Hepatic stellate cell (primary cell): Measurements from ENCODE around the gene CTAG1A.
"Not testable (repeated sequence)": the region's sequence is repeated elsewhere in the genome, so short reads cannot be mapped to it uniquely, and the experiment has no call there.

Experiments
- DNase-seq: peaks from one replicate; pipeline ENCODE4 v3.0.0; 2011; ENCODE audit warnings: low spot score

CTAG1A gene

DNA sequence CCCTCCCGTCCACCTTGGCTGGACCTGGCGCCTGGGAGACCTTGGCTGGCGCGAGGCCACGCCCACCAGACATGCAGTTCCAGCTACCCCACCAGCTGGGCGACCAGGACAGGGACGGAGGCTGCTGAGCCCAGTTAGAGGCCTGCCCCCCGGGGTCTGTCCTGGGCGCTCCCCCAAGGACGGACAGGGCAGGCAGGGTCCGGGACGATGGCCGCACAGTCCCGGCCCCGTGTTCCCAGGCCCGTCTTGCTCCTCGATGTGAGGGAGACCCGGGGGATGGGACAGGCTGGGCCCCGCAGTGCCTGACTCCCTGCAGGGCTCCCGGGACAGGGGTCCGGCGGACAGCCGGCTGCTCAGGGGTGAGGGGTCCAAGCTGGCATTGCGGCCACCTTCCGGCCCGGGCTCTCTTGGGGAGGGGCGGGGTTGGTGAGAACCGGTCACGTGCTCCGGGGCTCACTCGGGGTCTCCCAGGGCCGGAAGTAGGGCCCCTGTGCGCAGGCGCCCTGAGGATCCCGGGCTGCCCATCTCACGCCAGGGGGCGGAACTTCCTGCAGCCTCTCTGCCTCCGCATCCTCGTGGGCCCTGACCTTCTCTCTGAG lies at the start of gene CTAG1A:
Gene CTAG1A (plus strand): TSS at position 549 of the 599 bp plus-strand sequence. CDS start 74 bp downstream, outside the sequence.
- not testable (repeated sequence) for DNase-seq

DNA sequence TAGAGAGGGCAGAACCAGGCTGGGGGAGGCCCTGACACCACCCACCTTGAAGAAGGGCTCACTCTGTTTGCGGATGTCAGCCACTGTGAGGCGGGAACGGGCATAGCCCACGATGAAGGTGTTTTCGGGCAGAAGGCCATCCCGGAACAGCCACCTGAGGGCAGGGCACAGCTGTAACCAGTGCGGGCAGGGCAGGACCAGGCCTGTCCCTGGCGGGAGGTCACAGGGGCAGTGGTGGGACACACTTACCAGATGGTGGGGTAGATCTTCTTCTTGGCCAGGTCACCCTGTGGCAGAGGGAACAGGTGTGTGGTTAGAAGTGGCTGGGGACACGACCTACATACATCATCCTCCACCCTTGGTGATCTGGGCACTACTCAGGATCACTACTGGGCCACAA lies 49.0 kb upstream of the CTAG1A start:
- DNase-seq = no peak

DNA sequence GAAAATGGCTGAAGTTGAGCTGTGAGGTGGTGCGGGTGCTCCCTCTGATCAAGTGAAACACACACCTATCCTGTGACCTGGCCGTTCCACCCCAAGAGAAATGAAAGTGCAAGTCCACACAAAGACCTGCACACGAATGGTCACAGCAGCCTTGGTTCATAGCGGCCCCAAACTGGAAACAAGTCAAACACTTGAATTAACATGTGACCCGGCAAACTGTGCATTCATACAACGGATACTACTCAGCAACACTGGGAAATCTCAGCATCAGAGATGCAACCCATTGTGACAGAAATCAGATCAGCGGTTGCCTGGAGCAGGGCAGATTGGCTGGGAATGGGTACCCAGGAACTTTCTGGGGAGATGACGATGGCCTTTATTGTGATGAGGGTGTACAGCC lies 45.9 kb upstream of the CTAG1A start:
- DNase-seq = no peak

DNA sequence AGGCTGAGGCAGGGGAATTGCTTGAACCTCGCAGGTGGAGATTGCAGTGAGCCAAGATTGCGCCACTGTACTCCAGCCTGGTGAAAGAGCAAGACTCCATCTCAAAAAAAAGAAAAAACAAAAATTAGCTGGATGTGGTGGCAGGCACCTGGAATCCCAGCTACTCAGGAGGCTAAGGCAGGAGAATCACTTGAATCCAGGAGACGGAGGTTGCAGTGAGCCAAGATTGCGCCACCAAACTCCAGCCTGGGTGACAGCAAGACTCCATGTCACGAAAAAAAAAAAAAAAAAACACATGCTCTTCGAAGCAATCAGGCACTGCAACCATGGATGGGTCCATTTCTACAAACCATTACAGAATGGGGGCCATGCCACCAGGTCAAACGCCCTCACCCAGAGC lies 44.6 kb upstream of the CTAG1A start:
- DNase-seq = not testable (repeated sequence)

DNA sequence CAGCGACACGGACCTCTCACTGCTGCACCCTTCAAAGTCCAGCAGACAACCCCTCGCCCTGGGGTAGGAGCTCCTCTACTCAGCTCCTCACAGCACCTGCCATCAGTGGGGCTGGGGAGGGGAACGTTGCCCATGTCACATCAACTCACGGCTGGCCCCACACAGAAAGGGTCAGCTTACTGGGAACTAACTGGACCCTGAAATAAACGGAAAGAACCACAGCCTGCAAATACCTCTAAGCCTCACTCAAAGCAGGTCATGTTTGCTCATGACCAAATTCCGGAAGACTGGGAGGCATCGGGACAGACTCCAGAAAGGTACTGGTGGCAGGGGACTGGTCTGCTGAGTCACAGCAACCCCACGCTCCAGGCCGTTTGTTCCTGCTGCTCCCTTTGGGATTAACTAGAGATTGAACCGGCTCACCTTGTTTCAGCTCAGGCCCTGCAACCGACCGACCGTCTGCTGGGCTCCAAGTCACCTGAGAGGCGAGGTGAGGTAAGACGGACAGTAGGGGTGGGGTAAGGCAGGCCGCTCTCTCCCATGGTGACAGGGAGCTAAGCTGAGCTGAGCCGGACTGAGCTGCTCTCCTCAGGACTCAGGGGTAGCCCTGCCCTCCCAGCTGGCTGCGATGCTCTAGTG lies 43.9 kb upstream of the CTAG1A start:
- peak; percentile 27 for DNase-seq

DNA sequence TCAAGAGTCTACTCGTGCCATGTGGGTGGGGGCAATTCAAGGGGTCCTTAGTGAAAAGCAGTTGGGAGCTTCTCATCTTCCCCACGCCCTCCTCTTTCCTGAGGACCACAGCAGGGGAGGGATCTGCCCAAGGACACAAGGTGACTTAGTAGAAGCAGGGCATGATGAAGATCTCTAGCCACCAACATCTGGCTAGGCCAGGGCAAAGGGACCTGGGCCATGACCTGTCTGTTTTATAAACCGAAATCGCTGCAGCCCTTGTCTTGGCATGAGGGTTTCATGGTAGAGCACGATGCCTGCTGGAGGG lies 43.4 kb upstream of the CTAG1A start:
- DNase-seq = no peak

DNA sequence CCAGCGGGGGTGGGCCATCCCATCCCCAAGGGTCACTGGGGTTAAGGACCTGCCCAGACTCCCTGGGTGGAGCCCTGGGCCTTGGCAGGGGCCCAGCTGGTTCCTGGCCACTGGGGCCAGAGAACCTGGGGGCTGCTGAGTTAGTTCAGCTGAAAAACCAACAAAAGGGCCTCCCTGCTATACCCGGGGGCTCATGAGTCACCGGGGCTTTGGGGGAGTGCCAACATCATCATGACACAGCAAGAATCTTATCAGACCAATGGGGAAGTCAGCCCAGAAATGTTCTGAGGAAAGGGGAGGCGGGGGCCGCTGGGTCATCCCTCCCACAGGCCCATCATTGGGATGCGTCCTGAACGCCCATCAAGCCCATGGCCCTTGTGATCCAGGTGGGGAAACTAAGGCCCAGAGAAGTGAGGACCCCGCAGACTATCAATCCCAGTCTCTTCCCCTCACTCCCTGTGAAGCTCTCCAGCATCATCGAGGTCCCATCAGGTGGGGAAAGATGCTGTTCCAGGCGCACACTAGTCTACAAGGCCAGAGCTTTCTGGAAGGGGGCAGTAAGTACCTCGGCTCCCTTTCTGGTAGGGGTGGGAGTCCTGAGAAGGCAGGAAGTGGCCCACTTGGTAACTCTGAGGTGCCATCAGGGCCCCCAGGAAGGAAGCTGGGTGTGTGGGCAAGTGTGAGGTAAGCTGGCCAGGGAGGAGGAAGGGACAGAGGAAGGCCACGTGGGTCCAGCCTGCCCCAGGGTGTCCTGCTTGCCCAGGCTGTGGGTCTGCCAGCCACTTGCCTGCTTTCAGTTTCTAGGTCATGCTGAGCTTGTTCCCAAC lies 42.8 kb upstream of the CTAG1A start:
- DNase-seq = peak; percentile 89

DNA sequence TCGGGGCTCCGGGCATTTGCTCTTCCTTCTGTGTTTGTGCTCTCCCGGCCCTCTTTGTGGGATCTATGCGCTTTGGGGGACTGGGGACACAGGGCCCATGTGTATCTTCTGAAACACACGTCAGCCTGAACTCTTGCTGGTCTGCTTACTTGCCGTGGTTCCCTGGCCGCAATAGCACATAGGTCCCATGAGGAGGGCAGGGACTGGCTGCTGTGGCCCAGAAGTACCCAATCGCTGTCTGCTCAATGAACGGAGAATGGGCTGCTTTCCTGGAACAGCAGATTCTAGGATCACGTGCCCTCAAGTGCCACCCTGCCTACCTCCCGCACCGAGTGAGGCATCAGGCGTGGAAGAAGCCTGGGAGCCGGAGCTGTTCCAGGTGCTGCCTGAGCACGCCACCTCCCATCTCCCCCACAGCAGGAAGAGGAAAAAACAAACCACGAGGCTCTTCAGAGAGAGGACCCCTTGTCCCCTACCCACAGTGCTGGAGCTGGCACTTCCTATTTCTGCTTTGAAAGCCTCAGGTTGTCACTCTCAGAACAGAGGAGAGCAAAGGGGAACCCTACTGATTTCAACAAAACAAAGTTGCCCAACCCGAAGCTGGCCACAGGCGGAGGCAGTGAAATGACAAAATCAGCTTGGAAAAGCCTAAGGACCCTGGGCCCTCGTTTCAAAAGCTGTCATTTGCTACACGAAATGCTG lies 42.1 kb upstream of the CTAG1A start:
- DNase-seq = no peak

DNA sequence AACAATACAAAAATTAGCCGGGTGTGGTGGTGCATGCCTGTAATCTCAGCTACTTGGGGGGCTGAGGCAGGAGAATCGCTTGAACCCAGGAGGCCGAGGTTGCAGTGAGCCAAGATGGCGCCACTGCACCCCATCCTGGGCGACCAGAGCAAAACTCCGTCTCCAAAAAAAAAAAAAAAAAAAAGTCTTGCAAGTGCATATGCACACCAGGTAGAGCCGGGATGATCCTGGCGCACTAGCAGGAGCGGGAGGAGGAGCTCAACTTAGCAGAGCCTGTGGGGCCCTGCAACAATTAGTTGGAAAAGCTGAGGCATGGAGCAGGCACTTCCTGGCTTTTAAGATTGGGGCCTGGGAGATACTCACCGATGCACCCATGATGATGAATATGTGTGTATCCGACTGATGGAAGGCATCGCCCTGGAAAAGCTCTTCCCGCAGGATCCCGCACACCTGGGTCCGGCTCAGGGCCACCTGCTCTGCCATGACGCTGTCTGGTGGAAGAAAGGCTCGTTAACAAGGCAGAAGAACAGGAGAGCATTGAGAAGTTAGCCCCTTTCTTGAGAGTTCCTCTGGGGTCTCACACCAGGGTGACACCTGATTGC lies 39.2 kb upstream of the CTAG1A start:
- no peak for DNase-seq

DNA sequence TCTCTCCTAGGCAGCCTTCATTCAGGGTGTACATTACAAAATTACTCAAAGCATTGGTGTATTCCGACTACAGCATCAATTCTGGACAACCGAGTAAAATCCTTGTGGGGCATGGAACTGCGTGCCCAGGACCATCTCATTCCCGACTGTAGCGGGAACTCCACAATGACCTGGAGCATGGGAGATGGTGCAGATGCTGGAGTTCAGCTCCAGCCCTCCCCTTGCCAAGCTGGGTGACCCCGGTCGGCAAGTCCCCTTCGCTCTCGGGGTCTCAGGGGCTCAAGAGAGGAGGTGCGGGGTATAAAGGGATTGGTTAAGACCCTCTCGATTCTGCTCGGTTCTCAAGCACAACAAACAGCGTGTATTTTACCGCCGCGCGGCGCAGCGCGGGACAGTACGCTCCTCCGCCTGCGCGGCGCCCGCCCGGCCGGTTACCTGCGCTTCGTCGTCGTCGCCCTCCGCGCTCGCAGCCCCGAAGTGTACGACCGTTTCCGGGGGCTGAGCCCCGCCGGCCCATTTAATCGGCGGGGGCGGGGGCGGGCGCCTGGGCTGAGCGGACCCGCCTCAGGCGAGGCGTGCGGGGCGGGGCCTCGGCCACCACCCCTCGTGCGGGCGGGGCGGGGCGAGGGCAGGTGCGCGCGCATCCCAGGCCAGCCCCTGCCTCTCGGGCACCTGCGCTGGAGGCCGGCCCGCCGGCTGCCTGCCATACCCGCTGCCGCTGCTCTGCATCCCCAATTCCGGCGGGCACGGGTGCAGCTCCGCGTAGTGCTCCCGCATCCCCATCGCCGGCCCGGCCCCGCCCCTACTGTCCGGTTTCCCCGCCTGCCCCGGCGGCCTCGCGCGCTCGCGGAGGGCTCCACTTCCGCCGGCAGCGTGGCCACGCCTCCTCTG lies 38.3 kb upstream of the CTAG1A start, which contains the start of gene G6PD:
Gene G6PD (minus strand): TSS at position 493 of the 891 bp plus-strand sequence. CDS start 691 bp downstream, outside the sequence.
- DNase-seq = peak; percentile 86

DNA sequence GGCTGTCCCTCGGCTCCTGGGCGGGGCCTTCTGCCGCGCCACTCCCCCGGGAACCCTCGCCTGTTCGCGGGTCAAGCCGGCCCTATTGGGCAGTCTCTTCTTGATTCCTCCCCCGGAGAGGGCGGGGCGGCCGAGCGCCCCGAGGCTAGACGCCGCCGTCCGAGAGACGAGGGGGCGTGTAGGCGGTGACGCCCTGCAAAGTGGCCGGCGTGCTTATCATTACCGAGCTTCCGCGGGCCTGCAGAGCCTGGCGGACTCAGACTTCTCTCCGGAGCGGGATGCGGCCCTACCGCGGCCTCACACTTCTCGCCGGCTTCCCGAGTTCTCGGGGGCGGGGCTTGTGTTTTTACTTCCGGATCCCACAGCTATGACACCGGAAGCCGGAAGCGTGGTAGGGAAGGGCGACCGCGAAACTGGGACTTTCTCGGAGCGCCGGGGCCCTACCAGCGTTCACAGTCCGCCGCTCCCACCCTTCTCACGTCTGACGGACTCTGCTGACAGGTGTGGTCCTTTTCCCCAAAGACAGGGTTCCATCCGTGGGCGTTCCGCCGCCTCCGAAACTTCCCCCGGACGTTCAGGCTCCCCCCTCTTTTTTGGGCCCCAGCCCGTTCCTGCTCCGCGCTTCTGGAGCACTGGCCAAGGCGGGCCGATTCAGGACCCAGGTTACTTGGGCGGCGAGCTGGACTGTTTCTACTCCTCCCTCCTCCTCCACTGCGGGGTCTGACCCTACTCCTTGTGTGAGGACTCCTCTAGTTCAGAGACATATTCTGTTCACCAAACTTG lies 37.5 kb upstream of the CTAG1A start, which contains the start of gene IKBKG:
Gene IKBKG (plus strand): TSS at position 376 of the 783 bp plus-strand sequence. CDS start 4,383 bp downstream, outside the sequence.
- DNase-seq = peak; percentile 90

DNA sequence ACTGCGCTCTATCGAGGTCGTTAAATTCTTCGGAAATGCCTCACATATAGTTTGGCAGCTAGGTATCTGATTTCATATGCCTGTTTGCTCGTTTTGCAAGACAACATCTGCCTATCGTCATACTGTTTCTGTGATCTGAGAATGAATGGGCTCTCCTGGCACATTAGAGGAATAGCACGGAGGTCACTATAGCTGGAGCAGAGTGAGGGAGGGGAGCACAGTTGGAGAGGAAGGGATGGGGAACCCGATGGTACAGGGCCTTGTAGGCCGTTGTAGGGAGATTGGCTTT lies 37.0 kb upstream of the CTAG1A start:
- peak; percentile 24 for DNase-seq

DNA sequence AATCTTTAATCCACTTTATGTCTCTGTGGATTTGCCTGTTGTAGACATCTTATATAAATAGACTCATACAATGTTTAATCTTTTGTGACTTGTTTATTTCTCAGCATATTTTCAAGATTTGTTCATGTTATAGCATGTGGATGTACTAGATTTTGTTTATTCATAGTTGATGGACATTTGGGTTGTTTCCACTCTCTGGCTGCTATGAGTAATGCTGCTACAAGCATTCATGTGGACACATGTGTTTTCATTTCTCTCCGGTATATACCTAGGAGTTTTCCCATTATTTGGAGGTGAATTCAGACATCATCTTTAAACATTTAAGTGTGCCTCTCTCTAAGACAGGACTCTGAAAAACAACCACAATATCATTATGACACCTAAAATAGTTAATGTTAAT lies 35.2 kb upstream of the CTAG1A start:
- no peak for DNase-seq

DNA sequence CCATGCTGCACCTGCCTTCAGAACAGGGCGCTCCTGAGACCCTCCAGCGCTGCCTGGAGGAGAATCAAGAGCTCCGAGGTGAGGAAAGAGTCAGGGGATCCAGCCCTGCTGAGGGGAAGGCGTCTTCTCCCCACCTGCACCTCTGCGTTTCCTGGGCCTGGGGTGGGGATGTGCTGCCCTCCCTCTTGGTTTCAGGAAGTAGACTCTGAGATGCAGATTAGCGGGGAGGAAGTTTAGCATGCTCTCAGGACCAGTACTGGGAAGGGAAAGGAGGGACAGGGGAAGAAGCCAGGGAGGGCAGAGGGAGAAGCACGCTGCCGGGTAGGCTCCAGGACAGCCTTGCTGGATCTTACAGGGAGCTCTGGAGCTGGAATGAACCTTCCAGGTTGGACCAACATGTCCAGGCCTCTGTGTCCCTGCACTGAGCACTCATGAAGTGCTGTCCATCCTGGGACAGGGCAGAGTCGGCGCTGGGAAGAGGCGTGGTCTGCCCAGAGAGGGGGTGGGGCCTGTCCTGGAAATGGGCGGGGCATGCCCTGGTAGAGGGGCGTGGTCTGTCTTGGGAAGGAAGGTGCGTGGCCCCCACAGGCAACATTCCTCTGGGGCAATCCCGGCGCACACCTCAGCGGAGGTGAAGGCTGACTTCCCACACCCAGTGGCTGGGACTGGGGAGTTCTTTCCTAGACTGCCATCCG lies 32.7 kb upstream of the CTAG1A start:
- DNase-seq = not testable (repeated sequence)

DNA sequence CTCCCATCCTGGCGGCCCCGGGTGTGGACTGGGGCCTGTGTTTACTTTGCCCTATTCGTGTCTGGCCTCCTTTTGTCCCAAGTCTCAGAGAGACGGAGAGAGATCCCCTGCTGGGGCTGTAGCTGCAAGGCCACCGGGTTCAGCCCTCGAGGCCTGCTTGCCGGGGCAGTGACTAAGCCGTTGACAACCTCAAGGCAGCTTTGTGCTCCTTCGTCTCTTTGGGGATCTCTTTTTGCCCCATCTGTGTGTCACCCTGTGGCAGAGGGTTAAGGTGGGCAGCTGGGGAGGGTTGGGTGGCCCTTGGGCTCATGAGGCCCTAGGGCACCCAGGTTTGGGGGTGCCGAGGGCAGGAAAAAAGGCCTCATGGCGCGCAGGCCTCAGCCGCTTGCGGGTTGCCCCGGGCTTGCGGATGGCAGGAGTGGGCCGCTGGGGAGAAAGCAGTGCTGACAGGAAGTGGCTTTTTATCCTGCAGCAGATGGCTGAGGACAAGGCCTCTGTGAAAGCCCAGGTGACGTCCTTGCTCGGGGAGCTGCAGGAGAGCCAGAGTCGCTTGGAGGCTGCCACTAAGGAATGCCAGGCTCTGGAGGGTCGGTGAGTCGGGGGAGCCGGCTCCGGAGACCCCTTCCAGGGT lies 26.8 kb upstream of the CTAG1A start:
- not testable (repeated sequence) for DNase-seq

DNA sequence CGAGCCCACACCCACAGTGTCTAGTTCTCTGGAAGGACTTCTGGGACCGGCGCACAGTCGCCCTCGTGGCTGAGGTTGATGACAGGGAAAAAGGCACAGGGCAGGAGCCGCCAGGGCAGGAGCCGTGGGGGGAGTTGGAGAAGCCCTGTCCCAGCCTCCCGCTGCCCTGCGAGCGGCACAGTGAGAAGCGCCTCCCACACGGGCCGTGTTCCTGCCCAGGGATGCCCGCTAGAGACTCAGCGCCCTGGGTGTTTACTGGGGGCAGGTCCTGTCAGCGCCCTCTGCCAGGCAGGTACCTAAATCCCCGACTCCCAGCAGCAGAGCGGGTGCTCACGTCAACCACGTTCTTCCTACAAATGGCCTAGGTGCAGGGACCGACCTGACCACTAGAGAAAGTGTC lies 26.0 kb upstream of the CTAG1A start:
- not testable (repeated sequence) for DNase-seq

DNA sequence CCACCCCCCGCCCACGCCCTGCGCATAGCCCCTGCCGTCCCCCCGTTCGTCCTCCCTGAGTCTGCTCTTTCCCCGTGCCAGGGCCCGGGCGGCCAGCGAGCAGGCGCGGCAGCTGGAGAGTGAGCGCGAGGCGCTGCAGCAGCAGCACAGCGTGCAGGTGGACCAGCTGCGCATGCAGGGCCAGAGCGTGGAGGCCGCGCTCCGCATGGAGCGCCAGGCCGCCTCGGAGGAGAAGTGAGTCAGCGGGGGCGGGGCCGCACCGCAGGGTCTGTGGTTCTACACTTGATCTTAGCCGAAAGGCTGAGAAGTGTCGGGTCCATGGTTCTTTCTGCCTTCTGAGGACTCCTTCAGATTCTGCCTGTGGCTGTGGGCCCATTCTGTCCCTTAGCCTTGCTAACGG lies 24.6 kb upstream of the CTAG1A start:
- not testable (repeated sequence) for DNase-seq

DNA sequence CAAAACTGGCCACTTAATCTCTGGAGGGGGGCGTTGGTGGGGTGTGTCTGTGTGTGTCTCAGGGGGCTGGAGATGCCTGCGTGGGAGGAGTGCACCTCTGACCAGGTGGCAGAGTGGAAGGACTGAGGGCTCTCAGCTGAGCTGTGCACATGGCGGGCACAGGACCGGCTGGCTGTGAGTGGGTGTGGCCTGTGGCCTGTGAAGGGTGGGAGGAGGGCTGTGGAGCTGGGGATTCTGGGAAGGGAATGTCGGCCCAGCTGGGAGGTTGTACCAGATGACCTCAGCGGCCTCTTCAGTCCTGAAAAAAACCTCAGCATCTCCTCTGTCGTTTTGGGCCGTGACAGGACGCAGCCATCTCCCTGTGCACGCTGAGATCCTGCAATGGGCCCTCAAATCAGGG lies 22.6 kb upstream of the CTAG1A start:
- DNase-seq = not testable (repeated sequence)

DNA sequence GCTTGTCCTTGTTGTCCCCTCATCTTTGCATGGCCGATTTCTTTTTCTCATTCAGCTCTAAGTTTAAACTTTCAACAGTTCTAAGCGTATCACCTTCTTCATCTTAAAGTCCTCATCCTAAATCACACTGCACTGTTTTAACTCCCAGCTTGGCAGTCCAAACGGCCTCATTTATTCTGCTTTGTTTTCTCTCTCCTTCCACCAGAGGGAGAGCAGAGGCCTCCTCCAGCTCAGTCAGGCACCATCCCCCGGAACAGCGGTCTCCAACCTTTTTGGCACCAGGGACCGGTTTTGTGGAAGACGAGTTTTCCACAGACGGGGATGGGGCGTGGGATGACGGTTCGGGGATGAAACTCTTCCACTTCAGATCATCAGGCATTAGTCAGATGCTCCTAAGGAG lies 14.6 kb upstream of the CTAG1A start:
- not testable (repeated sequence) for DNase-seq
